G401 (cell line): ENCODE results near the gene HYDIN. TPM values are rescaled to one million over a fixed set of nuclear protein-coding genes. Genes with fewer than 3 reads are reported as not detected.

Experiments used
- DNase-seq: peaks from one replicate; pipeline ENCODE4 v3.0.0-alpha.2; 2015; ENCODE audit warnings: low spot score
- in situ Hi-C: cut with HindIII; loops from 2 replicates; pipeline ENCODE4 v1.10.0; 2016; ENCODE audit warnings: low sequenced_read_pairs, mixed read lengths
- total RNA-seq: library from RNA; depleted of rRNA; stranded (reverse); fragments of >200 nt; shearing (Covaris generic); gene quantifications from 2 replicates; pipeline ENCODE4 v1.2.3, GENCODE V29; 2014; rRNA removed

Gene HYDIN
- not detected in 2 replicates for total RNA-seq

DNA sequence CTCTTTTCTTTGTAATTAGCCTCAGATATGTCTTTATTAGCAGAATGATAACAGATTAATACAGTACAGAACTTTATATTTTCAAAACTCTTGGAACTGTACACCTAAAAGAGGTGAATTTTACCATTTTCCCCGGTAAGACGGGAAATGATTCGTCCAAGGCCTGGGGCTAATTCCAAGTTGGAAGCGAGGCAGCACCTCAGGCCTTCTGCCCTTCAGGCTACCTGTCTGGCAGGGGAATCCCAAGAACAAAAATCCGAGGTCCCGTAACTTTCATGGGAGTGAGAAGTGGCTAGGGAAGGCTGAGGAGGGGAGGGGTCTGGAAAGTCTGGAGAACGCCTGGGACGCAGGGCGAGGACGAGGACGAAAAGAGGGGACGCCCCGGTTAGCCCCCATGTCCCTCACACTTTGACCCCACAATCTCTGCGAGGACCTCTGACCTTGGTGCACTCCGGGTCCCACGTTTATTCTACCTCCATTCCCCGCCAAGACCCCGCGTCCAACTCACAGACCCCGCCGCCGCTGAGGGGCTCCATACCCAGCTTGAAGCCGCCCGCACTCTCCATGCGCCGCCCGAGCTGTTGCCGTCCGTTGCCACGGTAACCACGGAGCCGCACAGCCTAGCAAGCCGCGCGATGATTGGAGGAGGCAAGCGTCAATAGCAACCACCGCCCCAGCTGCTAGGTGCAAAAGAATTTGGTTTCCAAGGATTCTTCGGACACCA, at the start of gene HYDIN:
TSS of gene HYDIN (minus strand) at position 601 of the 724 bp plus-strand sequence. CDS start 43,827 bp downstream, outside the sequence.
- DNase-seq, result no peak
- in situ Hi-C loops, result no loop called here

DNA sequence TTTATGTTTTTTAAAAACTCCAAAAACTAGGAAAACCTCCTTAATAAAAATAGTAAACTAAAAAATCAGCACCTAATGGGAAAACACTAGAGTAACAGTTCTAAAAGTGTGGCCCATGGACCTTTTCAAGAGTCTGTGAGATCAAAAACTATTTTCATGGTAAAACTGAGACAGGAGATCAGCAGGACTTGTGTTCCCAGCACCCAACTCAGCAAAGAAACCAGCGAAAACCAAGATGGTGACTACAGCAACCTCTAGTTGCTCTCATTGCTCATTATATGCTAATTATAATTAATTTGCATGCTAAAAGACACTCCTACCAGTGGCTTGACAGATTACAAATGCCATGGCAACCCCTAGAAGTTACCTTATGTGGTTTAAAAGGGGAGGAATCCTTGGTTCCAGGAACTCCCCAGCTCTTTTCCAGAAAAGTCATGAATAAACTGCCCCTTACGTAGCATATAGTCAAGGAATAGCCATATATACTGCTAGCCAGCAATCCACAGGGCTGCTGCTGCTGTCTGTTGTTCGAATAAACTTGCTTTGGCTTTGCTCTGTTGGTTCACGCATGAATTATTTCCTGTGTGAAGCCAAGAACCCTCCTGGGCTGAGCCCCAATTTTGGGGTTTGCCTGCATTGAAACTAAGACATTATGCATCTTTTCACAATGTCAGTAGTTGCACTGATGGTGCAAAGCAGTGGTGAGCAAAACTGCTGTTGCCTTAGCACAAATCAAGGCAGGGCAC, 46.2 kb upstream of the HYDIN start:
- no peak for DNase-seq
- in situ Hi-C loops, result no loop called here

DNA sequence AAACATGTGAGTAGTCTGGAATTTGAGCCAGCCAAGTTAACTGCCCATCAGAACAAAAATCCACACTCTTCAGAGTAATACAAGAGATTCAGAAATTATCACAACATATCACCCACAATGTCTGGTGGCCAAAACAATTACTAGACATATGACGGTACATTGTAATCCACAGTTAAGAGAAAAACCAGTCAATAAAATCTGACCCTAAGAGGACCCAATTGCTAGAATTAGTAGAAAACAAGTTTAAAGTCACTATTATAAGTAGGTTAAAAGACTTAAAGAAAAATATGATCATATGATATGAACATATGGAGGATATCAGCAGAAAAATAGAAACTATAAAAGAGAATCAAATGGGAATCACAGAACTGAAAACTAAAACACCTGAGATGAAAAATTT, 42.9 kb upstream of the HYDIN start:
- DNase-seq, result no peak
- in situ Hi-C loops, result no loop called here

DNA sequence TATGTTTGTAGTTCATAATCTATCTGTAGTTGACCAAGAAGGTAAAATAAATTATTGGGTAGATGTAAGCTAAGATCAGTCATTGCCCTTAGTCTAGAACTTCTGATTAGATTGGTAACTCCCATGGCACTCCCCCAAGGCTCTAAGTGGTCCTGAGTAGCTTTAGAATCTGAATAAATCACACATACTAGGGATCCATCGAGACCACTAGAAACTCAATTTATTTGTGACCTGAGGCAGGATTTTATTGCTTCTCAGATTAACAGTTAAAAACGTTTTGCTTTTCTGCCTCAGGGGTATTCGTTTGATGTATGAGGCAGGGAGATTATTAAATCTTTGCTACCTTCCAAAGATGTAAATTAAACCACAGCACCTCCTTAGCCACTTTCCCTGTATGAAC, 33.8 kb upstream of the HYDIN start:
- in situ Hi-C loops, result no loop called here
- no peak for DNase-seq

DNA sequence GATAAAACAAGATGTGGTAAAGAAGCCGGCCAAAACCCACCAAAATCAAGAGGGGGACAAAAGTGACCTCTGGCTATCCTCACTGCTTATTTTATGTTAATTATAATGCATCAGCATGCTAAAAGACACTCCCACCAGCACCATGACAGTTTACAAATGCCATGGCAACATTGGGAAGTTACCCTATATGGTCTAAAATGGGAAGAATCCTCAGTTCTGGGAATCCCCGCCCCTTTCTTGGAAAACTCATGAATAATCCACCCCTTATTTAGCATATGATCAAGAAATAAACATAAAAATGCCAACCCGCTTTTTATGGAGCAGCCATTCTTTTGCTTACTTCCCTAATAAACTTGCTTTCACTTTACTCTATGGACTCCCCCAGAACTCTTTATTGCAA, 33.1 kb upstream of the HYDIN start:
- no peak for DNase-seq
- in situ Hi-C loops, result no loop called here

DNA sequence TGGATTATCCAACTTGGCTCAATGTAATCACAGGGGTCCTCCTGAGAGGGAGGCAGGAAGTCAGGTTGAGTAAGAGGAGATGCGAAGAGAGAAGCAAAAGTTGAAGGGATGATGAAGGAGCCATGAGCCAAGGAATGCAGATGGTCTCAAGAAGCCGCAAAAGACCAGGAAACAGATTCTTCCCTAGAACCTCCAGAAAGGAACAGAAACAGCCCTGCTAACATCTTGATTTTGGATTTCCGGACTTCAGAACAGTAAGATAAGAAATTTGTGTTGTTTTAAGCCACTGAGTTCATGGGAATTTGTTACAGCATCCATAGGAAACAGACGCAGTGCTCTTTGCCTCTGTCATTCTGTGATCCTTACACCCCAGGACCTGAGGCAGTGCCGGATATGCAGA, 31.9 kb upstream of the HYDIN start:
- in situ Hi-C loops, result no loop called here
- DNase-seq, result no peak

GRCh38 chr16:71260995-71261394, 30.5 kb upstream of the HYDIN start:
- DNase-seq, result no peak
- in situ Hi-C loops, result no loop called here

DNA sequence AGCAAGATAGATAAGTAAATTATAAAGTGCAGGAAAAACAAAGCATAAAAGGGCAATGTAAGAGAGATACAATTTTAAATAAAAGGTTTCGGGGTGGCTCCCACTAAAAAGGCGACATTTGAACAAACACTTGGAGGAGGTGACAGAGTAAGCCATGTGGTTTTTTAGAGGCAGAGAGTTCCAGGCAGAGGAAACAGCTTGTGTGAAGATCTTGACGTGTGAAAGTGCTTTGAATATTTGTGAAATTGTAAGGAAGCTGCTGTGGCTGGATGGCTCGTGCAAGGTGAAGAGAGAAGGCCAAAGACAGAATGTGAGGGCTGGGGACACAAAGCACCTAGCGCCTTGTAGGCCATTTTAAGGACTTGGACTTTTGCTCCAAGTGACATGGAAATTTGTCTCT, 28.6 kb upstream of the HYDIN start:
- in situ Hi-C loops, result no loop called here
- no peak for DNase-seq

- no peak for DNase-seq
- in situ Hi-C loops, result no loop called here
These were observed 27.9 kb upstream of the HYDIN start for GRCh38 chr16:71258372-71258771.

DNA sequence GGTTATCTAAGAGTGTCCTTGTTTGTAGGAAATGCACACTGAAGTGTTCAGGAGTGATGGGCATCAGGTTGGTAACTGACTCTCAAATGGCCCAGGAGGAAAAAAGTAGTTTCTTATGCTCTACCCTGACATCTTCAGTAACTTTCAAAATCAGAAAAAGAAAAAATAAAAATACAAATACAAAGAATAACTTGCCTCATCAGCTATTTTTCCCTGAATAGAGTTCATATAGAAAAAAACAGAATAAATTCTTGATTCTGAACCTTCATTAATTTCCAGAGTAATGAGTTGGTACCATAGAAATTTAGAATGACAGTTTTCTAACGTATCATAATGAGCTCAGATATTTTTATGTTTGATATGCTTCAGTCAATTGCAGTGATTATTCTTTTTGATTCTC, 27.2 kb upstream of the HYDIN start:
- in situ Hi-C loops, result no loop called here
- DNase-seq, result no peak

GRCh38 chr16:71255721-71256120, 25.2 kb upstream of the HYDIN start:
- no peak for DNase-seq

DNA sequence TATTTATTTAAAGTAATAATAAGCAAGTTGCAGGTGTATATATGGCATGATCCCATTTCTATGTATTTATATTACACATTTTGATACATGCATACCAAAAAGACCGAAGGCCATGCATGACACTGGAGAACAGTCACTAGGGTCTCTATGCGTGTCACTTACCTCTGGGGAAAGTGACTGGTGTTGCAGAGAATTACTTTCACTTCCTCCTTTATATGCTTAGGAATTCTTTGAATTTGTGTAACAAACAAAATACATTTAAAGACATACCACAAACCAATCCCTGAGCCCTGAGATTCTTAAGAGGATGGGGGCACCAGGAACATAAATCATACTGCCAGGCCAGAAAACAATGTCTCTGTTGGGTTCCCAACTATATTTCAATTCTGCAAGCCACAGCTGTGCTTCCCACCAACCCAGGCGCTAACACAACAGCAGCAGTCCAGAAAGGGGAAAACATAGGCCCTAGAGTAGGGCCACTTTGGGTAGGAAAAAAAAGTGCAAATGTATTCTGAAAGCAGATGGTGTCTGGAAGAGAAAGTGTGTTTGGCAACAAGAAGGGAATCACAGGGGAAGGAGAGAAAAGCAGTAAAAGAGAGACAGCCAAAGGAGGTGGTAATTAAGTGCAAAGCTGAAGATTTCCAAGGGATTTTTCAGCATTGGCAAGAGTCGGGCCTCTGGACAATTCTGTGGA, 24.5 kb upstream of the HYDIN start:
- in situ Hi-C loops, result no loop called here
- DNase-seq, result no peak

More at GRCh38 chr16:71255721-71256120, 25.2 kb upstream of the HYDIN start:
- in situ Hi-C loops, result no loop called here

- in situ Hi-C loops, result no loop called here
- DNase-seq, result no peak
These were observed 20.1 kb upstream of the HYDIN start for GRCh38 chr16:71250461-71251235.

DNA sequence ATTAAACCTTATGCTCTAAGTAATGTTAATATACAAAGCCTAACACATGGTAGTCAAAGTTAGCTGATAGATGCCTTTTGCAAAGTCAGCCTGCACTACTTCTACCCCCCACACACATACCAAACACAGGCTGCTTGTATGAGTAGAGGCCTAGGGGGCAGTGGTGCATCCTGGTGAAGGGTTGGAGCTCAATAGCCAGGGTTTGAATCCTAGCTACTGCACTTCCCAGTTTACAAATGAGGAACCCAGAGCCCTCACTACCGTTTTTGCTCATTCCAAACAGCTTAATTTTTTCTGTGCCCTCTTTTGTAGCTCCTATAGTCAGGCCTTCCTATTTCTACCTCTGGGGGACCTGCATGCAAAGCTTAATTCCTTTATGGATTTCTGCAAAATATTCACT, 18.9 kb upstream of the HYDIN start:
- DNase-seq, result no peak
- in situ Hi-C loops, result no loop called here

- in situ Hi-C loops, result no loop called here
- DNase-seq, result no peak
These were observed 17.0 kb upstream of the HYDIN start for GRCh38 chr16:71247478-71247877.

- DNase-seq, result no peak
- in situ Hi-C loops, result no loop called here
These were observed 15.8 kb upstream of the HYDIN start for GRCh38 chr16:71246309-71246708.

DNA sequence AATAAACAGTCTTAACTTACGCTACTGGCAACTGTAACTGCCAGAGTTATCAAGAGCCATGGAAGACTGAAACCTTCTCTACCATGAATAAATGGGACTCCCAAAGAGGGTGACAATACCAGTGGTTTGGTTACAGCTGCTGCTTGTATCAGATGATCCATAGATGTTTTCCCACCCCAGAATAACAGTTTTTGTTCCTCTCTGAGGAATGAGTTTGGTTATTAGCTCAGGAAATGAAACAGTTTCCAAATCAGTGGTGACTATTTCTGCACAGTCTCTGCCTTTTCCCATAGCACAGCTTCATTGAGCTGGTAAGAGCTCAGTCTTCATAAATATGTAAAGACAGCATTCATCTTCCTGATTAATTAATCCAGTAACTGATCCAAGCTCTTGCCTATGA, 14.0 kb upstream of the HYDIN start:
- DNase-seq, result no peak
- in situ Hi-C loops, result no loop called here

GRCh38 chr16:71242601-71243000, 12.1 kb upstream of the HYDIN start:
- no peak for DNase-seq
- in situ Hi-C loops, result no loop called here

- in situ Hi-C loops, result no loop called here
- no peak for DNase-seq
These were observed 11.5 kb upstream of the HYDIN start for GRCh38 chr16:71242036-71242435.
